Effector memory CD8-positive, alpha-beta T cell (primary cell): ENCODE data around the gene SLC23A1.
"Not testable (repeated sequence)": the region's sequence is repeated elsewhere in the genome, so short reads cannot be mapped to it uniquely, and the experiment has no call there.

ENCODE experiments used
- ATAC-seq: fragments of 150-1000 bp; cut with Tn5 transposase; replicated peaks from 2 replicates; pipeline ENCODE4 v1.10.0; 2021; ENCODE audit warnings: mild to moderate bottlenecking, moderate library complexity
- DNase-seq, 3 experiments: peaks; one replicate each; pipeline ENCODE4 v3.0.0; 2021
- H3K27ac Mint-ChIP-seq, 2 donors: one replicate each; pipeline ENCODE4 v1.8.0; 2022; ENCODE audit warnings: mild to moderate bottlenecking in 2 of 2, mixed read lengths in 2 of 2, moderate library complexity in 2 of 2
- H3K27me3 Mint-ChIP-seq, 2 donors: one replicate each; pipeline ENCODE4 v1.8.0; 2022; ENCODE audit warnings: mixed read lengths in 2 of 2
- H3K36me3 Mint-ChIP-seq: one replicate; pipeline ENCODE4 v1.8.0; 2022; ENCODE audit warnings: mild to moderate bottlenecking, moderate library complexity, mixed read lengths; ENCODE audit not compliant: insufficient read depth
- H3K4me1 Mint-ChIP-seq, 2 donors: one replicate each; pipeline ENCODE4 v1.8.0; 2022; ENCODE audit warnings: low read depth in 2 of 2, mixed read lengths in 2 of 2
- H3K4me3 Mint-ChIP-seq, 2 donors: one replicate each; pipeline ENCODE4 v1.8.0; 2022; ENCODE audit warnings: mild to moderate bottlenecking in 2 of 2, mixed read lengths in 2 of 2, moderate library complexity in 2 of 2
- H3K9me3 Mint-ChIP-seq, 2 donors: one replicate each; pipeline ENCODE4 v1.8.0; 2022; ENCODE audit warnings: mixed read lengths in 2 of 2

The SLC23A1 gene

GRCh38 chr5:139361835-139362429, 21.2 kb downstream of the SLC23A1 start:
- ATAC-seq (no peak), DNase-seq (no peak)
- H3K36me3 Mint-ChIP-seq: peaks cover 45% of the 10 kb centered on the region
- H3K4me1 Mint-ChIP-seq: peaks cover 16 to 21% of the 10 kb centered on the region in 2 donors
- H3K27ac Mint-ChIP-seq: peak overlapping the region in 1 of 2 donors; percentile 63
- H3K4me3 Mint-ChIP-seq: no peak overlapping the region
- no peaks in the 10 kb centered on the region for H3K27me3 Mint-ChIP-seq
- no peaks in the 10 kb centered on the region for H3K9me3 Mint-ChIP-seq

GRCh38 chr5:139360384-139360783, 22.7 kb downstream of the SLC23A1 start:
- H3K36me3 Mint-ChIP-seq: peaks cover 35% of the 10 kb centered on the region
- H3K4me3 Mint-ChIP-seq: no peak overlapping the region
- ATAC-seq: no peak
- H3K9me3 Mint-ChIP-seq: no peaks in the 10 kb centered on the region
- peaks cover 17 to 28% of the 10 kb centered on the region in 2 donors for H3K4me1 Mint-ChIP-seq
- no peak for DNase-seq
- no peaks in the 10 kb centered on the region for H3K27me3 Mint-ChIP-seq
- peak overlapping the region in 1 of 2 donors; percentile 88 for H3K27ac Mint-ChIP-seq

GRCh38 chr5:139358064-139358463, 25.0 kb downstream of the SLC23A1 start:
- ATAC-seq (no peak), DNase-seq (no peak)
- Mint-ChIP-seq H3K27ac (no peak overlapping the region), H3K36me3 (peaks cover 33% of the 10 kb centered on the region), H3K4me1 (peaks cover 23 to 39% of the 10 kb centered on the region in 2 donors), H3K27me3 (no peaks in the 10 kb centered on the region), H3K9me3 (no peaks in the 10 kb centered on the region), H3K4me3 (no peak overlapping the region)

GRCh38 chr5:139355900-139356299, 27.2 kb downstream of the SLC23A1 start:
- peaks cover 27 to 42% of the 10 kb centered on the region in 2 donors for H3K4me1 Mint-ChIP-seq
- DNase-seq, ATAC-seq, H3K27me3 Mint-ChIP-seq, H3K27ac Mint-ChIP-seq, H3K9me3 Mint-ChIP-seq, H3K4me3 Mint-ChIP-seq: not testable (repeated sequence)
- peaks cover 39% of the 10 kb centered on the region for H3K36me3 Mint-ChIP-seq

GRCh38 chr5:139354186-139354585, 28.9 kb downstream of the SLC23A1 start:
- ATAC-seq (no peak), DNase-seq (no peak)
- peak overlapping the region; percentile 3 to 5 for H3K27ac Mint-ChIP-seq
- H3K27me3 Mint-ChIP-seq: no peaks in the 10 kb centered on the region
- H3K4me1 Mint-ChIP-seq: peaks cover 27 to 39% of the 10 kb centered on the region in 2 donors
- H3K9me3 Mint-ChIP-seq: no peaks in the 10 kb centered on the region
- peaks cover 50% of the 10 kb centered on the region for H3K36me3 Mint-ChIP-seq
- H3K4me3 Mint-ChIP-seq: no peak overlapping the region

- H3K4me1 Mint-ChIP-seq: peaks cover 41 to 54% of the 10 kb centered on the region in 2 donors
- not testable (repeated sequence) for H3K9me3 Mint-ChIP-seq, ATAC-seq, H3K27ac Mint-ChIP-seq, H3K4me3 Mint-ChIP-seq, H3K27me3 Mint-ChIP-seq, DNase-seq
- H3K36me3 Mint-ChIP-seq: peaks cover 60% of the 10 kb centered on the region
Measured at GRCh38 chr5:139347863-139348262, 35.2 kb downstream of the SLC23A1 start.

- ATAC-seq, DNase-seq, H3K27me3 Mint-ChIP-seq, H3K9me3 Mint-ChIP-seq: not testable (repeated sequence)
- Mint-ChIP-seq H3K27ac (peak overlapping the region in 1 of 2 donors; percentile 54), H3K36me3 (peaks cover 63% of the 10 kb centered on the region), H3K4me3 (peak overlapping the region in 1 of 2 donors; percentile 1), H3K4me1 (peaks cover 53 to 67% of the 10 kb centered on the region in 2 donors)
Measured at GRCh38 chr5:139345442-139345841, 37.7 kb downstream of the SLC23A1 start.

GRCh38 chr5:139344177-139344576, 38.9 kb downstream of the SLC23A1 start:
- ATAC-seq (no peak), DNase-seq (no peak)
- Mint-ChIP-seq H3K4me3 (peak overlapping the region; percentile 90 to 93), H3K27ac (no peak overlapping the region), H3K4me1 (peaks cover 46 to 61% of the 10 kb centered on the region in 2 donors), H3K36me3 (peaks cover 52% of the 10 kb centered on the region), H3K9me3 (no peaks in the 10 kb centered on the region), H3K27me3 (no peaks in the 10 kb centered on the region)

- H3K36me3 Mint-ChIP-seq: peaks cover 45% of the 10 kb centered on the region
- no peak for ATAC-seq
- DNase-seq: no peak
- peak overlapping the region; percentile 90 to 93 for H3K4me3 Mint-ChIP-seq
- peak overlapping the region in 1 of 2 donors; percentile 98 for H3K27ac Mint-ChIP-seq
- H3K27me3 Mint-ChIP-seq: no peaks in the 10 kb centered on the region
- H3K4me1 Mint-ChIP-seq: peaks cover 40 to 55% of the 10 kb centered on the region in 2 donors
- H3K9me3 Mint-ChIP-seq: no peaks in the 10 kb centered on the region
Measured at GRCh38 chr5:139343476-139343875, 39.6 kb downstream of the SLC23A1 start.

GRCh38 chr5:139342423-139342723, 40.7 kb downstream of the SLC23A1 start:
- Mint-ChIP-seq H3K4me1 (peaks cover 40 to 49% of the 10 kb centered on the region in 2 donors), H3K36me3 (peaks cover 36% of the 10 kb centered on the region), H3K27ac (peak overlapping the region; percentile 98), H3K27me3 (no peaks in the 10 kb centered on the region), H3K9me3 (no peaks in the 10 kb centered on the region), H3K4me3 (peak overlapping the region; percentile 90 to 93)
- DNase-seq: peak in 2 of 3 experiments; percentile 74 to 78
- peak; percentile 68 for ATAC-seq

- Mint-ChIP-seq H3K9me3 (no peaks in the 10 kb centered on the region), H3K27ac (peak within 1 kb of the TSS; percentile 98), H3K36me3 (peaks cover 34% of the 10 kb centered on the region), H3K27me3 (no peaks in the 10 kb centered on the region), H3K4me3 (peak within 1 kb of the TSS; percentile 90 to 93), H3K4me1 (peaks cover 39 to 47% of the 10 kb centered on the region in 2 donors)
- DNase-seq: peak; percentile 97
- peak; percentile 87 for ATAC-seq
Measured at GRCh38 chr5:139341689-139342422, 41.2 kb downstream of the SLC23A1 start, which contains the start of gene PAIP2. PAIP2 (plus strand) TSS chr5:139341854; CDS start chr5:139363785, 21,931 bp downstream.

GRCh38 chr5:139341187-139341688, 41.9 kb downstream of the SLC23A1 start:
- DNase-seq (no peak), ATAC-seq (peak; percentile 18)
- peak overlapping the region; percentile 90 to 93 for H3K4me3 Mint-ChIP-seq
- H3K27ac Mint-ChIP-seq: peak overlapping the region; percentile 98
- no peaks in the 10 kb centered on the region for H3K9me3 Mint-ChIP-seq
- H3K27me3 Mint-ChIP-seq: no peaks in the 10 kb centered on the region
- H3K36me3 Mint-ChIP-seq: peaks cover 37% of the 10 kb centered on the region
- peaks cover 35 to 47% of the 10 kb centered on the region in 2 donors for H3K4me1 Mint-ChIP-seq

GRCh38 chr5:139340051-139340450, 43.0 kb downstream of the SLC23A1 start:
- ATAC-seq (no peak), DNase-seq (no peak)
- Mint-ChIP-seq H3K36me3 (peaks cover 34% of the 10 kb centered on the region), H3K9me3 (no peaks in the 10 kb centered on the region), H3K4me1 (peaks cover 30 to 38% of the 10 kb centered on the region in 2 donors), H3K27ac (no peak overlapping the region), H3K27me3 (no peaks in the 10 kb centered on the region), H3K4me3 (no peak overlapping the region)

GRCh38 chr5:139335811-139336210, 47.3 kb downstream of the SLC23A1 start:
- peak overlapping the region; percentile 16 to 69 for H3K27ac Mint-ChIP-seq
- H3K4me3 Mint-ChIP-seq: no peak overlapping the region
- peaks cover 55% of the 10 kb centered on the region for H3K36me3 Mint-ChIP-seq
- no peaks in the 10 kb centered on the region for H3K27me3 Mint-ChIP-seq
- no peaks in the 10 kb centered on the region for H3K9me3 Mint-ChIP-seq
- DNase-seq (no peak), ATAC-seq (peak; percentile 18)
- H3K4me1 Mint-ChIP-seq: no peaks in the 10 kb centered on the region
